ENCODE measurements around the gene MTCL3.

DNA sequence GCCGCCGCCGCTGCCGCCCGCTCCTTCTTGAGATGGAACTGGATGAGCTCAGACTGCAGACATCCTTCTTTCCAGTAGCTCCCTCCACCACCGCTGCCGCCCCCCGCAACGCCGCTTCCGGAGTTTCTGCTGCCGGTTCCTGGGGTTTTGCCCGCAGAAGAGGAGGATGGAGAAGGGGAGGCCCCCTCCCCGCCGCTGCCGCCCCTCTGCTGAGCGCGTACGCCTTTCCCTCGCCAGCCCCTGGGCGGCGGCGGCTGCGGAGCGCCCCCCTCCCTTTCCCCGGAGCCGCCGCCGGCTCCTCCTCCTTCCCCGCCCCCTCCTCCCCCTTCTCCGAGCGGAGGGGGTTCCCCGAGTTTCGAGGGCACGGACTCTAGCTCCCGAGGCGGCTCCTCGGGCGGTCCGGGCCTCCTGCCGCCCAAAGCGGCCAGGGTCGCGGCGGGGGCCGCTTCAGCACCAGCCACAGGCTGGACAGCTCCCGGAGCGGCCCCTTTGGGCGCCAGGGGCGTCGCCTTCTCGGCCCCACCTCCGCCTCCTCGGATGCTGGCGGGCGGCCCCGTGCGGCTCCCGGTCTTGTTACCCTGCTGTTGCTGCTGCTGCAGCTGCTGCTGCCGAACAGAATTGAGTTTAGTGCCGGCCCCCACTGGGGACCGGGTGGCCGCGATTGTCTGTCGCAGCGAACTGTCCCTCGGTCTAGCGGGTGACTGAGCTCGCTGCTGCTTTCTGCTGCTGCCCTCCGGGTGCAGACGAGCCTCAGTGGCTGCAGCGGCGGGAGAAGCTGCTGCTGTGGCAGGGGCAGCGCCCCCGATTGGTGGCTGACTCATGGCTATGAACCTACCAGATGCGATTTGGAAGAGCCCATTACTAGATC is 3.1 kb downstream of the MTCL3 start:
- TF ChIP-seq SUZ12 (IDR thresholded peaks at IDR 0.05; ENCODE audit: extremely low read depth, insufficient read depth, insufficient read length) = no peak
- no peak for TF ChIP-seq ZNF274 (IDR thresholded peaks at IDR 0.05; ENCODE audit: low read depth, low read length)
- TF ChIP-seq YY1 (IDR thresholded peaks at IDR 0.05; ENCODE audit: insufficient read depth, insufficient read length) = no peak

Data from NT2/D1 (cell line).